ENCODE measurements around the gene CEP83.
"Not testable (repeated sequence)": the region's sequence is repeated elsewhere in the genome, so short reads cannot be mapped to it uniquely, and the experiment has no call there.

CEP83 gene

DNA sequence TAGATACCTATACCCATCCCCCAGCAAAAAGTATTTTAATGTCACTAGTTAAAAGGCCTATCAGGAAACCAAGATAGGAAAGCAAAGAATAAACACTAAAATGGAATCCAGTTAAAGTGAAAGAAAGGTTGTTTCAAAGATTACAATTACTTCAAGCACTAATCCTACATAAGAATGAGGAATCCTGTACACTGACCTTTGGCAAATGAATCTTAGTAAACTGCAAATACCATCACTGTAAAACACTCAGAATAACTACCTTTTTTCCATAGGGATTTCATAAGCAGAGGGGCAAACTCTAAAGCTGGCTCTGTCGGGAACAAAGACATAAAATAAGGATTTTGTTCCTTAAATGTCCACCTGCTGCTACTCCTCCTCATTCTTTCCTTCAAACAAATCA, 25.9 kb downstream of the CEP83 start:
- no peak for DNase-seq (ENCODE audit: low spot score)

GRCh38 chr12:94430304-94430703, 29.4 kb downstream of the CEP83 start:
- DNase-seq (ENCODE audit: low spot score): no peak

- DNase-seq (ENCODE audit: low spot score): no peak
Observed at GRCh38 chr12:94429633-94430032, 30.0 kb downstream of the CEP83 start.

DNA sequence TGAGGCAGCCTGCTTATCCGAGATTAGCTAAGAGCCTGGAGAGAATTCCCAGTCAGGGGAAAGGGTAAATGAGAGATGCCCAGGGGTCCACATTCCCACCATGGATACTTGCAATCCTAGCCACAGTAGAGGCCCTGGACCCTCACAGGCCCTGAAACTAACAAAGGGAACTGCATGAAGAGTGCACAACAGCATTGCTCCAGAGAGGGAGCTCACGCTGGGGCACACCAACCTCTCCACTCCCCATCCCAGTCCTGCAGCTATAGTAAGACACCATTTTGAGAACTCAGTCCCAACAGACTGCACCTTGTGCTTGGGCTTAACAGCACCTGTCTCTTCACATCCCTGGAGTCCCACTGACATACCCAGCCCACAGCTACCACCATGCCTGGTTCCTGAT, 30.5 kb downstream of the CEP83 start:
- no peak for DNase-seq (ENCODE audit: low spot score)

GRCh38 chr12:94427501-94428381, 31.9 kb downstream of the CEP83 start:
- DNase-seq (ENCODE audit: low spot score): peak; percentile 10

- no peak for DNase-seq (ENCODE audit: low spot score)
Observed at GRCh38 chr12:94426049-94426448, 33.6 kb downstream of the CEP83 start.

DNA sequence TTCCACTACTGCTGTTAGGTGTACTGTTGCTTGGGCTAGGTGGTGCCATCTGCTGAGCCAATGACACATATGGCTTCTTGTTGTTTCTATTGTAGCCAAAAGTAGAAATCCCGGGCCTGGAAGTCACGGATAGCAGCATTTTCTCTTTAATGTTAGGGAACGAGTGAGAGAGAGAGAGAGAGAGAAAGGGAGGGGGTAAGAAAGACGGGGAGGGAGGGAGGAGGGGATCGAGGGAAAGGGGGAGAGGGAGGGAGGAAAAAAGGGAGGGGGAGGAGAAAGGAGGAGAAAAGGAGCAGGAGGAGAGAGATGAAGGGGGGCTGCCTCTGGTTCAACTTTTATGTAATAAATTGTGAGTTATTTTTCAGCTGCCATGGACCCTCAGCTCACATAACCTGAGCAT, 34.8 kb downstream of the CEP83 start:
- not testable (repeated sequence) for DNase-seq (ENCODE audit: low spot score)

DNA sequence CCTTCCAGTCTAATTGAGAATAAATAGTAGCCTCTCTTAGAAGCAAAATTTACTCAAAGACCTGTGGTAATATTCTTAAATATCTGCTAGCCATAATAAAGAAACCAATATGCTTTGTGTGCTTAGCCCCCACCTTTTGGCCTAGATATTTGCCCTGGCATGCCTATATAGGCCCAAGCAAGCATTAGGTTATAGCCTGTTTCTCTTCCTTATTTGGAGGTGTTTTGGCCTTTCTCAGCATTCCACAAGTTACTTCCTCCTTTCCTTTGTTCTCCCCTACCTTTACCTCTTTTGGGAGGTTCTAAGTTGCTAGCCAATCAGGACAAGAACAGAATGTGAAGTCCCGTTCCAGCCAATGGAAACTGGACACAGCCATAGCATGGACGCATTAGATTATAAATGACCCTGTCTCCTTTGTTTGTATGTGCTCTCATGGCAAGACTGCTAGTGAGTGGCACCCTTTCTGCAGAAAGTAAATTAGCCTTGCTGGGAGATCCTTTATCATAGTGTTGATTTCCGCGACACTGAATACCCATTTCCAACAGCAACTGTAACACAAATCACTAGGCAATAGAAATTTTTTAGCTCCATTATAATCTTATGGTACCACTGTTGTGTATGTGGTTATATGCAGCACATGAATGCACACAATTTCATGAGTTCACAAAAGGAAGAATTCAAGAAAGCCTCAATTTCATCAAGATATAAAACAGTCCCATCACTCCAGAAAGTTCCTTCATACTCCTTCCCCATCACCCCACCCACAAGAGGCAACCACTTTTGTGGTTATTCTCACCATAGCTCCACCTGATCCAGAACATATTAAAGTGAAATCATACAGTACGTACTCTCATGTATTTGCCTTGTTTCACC, 37.6 kb downstream of the CEP83 start:
- DNase-seq (ENCODE audit: low spot score): no peak

DNA sequence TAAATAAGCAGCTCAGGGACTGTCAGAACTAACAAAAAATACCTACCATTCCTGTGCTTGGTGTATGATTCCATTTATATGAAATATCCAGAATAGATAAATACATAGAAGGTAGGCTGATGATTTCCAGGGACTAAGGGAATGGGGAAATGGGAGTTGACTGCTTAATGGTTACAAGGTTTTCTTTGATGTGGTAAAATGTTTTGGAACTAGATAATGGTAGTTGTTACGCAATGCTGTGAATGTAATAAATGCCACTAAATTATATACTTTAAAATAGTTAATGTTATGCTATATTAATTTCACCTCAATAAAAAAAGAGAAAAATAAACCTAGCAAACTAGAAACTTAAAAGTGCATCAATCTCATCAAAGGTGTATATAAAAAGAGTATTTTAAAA, 41.1 kb downstream of the CEP83 start:
- DNase-seq (ENCODE audit: low spot score): no peak

DNA sequence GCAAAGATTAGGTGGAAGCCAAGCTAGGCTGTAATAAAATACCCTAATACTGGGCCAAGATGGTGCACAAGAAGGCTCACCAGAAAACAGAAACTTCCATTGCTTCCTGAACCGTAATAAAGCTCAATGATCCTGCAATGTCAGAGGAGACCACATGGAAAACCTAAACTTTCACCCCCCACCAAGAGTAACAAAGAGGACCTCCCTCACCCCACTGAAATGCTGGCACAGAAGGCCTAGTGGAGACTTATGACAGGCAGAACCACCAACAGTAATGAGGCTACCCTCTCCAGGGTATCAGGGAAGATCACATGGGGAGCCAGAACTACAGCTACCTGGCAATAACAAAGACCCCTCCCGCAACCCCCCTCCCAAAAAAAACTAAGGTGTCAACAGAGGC, 43.1 kb downstream of the CEP83 start:
- DNase-seq (ENCODE audit: low spot score): no peak

DNA sequence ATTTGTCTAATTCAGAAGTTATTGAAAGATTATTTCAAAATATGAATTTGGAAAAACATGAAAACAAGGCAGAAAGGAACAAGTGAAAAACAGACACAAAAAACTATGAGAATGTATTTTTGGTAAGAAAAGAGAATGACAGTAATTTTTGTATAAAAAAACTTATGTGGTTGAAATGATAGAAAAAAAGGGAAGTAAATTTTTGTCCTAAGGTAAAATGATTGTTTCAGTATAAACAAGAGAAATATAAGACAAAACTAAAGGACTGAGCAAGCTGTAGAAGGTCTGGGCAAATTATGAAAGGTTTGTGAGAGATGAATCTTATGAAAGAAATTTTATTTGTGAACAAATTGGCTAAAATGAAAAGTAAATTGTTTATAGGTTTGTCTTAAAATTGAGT, 44.6 kb downstream of the CEP83 start:
- no peak for DNase-seq (ENCODE audit: low spot score)

- no peak for DNase-seq (ENCODE audit: low spot score)
Observed at GRCh38 chr12:94405413-94406116, 54.1 kb downstream of the CEP83 start.

DNA sequence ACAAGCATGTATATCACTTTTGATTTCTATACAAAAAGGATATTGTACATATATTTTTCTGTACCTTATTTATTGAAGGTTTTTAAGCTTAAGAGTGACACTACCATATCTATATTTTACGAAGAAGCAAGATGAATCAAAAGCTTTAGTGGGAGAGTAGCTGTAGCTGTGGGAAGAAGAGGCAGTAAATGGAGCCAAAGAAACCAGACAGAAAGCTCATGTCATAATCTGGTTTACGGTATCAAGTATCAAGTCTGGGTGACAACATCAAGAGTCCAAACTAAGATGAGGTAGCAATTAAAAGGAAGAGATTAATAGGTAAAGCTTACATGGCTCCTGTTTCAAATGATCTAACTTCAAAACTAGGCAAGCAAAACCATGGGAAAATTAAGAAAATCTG, 54.8 kb downstream of the CEP83 start:
- no peak for DNase-seq (ENCODE audit: low spot score)

- no peak for DNase-seq (ENCODE audit: low spot score)
Observed at GRCh38 chr12:94401326-94401725, 58.3 kb downstream of the CEP83 start.

DNA sequence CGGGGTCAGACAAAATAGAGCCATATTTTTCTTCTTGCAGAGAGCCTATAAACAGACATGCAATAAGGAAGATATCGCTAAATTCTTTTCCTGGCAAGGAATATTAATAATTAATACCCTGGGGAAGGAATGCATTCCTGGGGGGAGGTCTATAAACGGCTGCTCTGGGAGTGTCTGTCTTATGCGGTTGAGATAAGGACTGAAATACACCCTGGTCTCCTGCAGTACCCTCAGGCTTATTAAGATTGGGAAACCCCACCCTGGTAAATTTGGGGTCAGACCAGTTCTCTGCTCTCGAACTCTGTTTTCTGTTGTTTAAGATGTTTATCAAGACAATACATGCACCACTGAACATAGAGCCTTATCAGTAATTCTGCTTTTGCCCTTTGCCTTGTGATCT, 61.0 kb downstream of the CEP83 start:
- not testable (repeated sequence) for DNase-seq (ENCODE audit: low spot score)

DNA sequence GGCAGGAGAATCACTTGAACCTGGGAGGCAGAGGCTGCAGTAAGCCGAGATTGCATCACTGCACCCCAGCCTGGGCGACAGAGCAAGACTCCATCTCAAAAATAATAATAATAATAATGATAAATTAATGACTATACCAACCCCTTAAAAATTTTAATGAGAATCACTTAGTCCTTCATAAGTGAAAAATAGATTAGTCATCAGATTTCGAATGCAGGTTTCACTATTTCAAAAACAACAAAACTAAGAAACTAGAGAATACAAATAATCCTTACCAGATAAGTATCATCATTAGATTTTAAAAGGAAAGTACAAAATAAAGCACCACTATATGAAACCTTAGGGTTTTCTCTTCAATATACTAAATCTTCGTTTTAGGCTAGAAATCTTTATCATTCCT, 62.3 kb downstream of the CEP83 start:
- DNase-seq (ENCODE audit: low spot score): no peak

- DNase-seq (ENCODE audit: low spot score): not testable (repeated sequence)
Observed at GRCh38 chr12:94396014-94396413, 63.7 kb downstream of the CEP83 start.

- DNase-seq (ENCODE audit: low spot score): no peak
Observed at GRCh38 chr12:94390130-94390485, 69.6 kb downstream of the CEP83 start.

- not testable (repeated sequence) for DNase-seq (ENCODE audit: low spot score)
Observed at GRCh38 chr12:94389482-94390129, 70.1 kb downstream of the CEP83 start.

DNA sequence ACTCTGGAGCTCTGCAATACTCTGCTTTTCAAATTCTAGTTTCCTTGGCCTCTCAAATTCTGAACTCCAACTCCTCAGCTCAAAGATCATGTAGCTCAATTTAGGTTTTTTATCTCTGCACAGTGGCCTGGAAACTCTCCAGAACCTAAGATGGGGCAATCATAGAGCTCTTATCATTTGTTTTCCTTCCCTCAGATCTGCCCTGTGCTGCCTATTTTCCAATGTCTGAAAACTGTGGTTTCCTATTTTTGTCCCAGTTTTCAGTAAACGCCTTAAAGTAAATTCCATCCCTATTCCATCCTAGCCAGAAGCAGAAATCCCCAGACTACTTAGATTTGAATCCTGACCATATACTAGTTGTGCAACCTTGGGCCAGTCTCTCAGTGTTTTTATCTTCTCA, 73.2 kb downstream of the CEP83 start:
- no peak for DNase-seq (ENCODE audit: low spot score)

DNA sequence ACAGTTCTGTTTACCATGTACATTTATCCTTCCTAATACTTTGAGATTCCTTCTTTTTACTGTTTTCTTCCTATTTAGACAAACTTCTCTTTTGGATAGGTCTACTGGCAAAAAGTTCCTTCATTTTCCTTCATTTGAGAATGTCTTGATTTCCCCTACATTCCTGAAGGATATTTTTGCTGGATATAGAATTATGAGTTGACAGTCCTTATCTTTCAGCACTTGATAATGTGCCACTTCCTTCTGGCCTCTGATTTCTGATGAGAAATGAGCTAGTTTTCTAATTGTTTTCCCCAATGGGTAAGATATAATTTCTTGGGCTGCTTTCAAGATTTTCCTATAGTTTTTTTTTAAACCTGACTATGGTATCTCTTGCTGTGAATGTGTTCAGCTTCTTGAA, 75.6 kb downstream of the CEP83 start:
- DNase-seq (ENCODE audit: low spot score): no peak

GRCh38 chr12:94380507-94380906, 79.2 kb downstream of the CEP83 start:
- no peak for DNase-seq (ENCODE audit: low spot score)
